DMS 273 (cell line): ENCODE measurements around the gene CNTNAP2.

ENCODE experiments used
- DNase-seq: peaks from one replicate; lab custom pipeline; 2025; ENCODE audit not compliant: unreplicated experiment; lab: John Stamatoyannopoulos, UW

The CNTNAP2 gene

GRCh38 chr7:147519062-147519461 lies 1402.5 kb downstream of the CNTNAP2 start:
- DNase-seq = no peak

- no peak for DNase-seq
Measured at GRCh38 chr7:147523056-147523455, 1406.5 kb downstream of the CNTNAP2 start.

- DNase-seq = no peak
Measured at GRCh38 chr7:147524726-147525250, 1408.2 kb downstream of the CNTNAP2 start.

- DNase-seq = no peak
Measured at GRCh38 chr7:147525325-147525724, 1408.7 kb downstream of the CNTNAP2 start.

DNA sequence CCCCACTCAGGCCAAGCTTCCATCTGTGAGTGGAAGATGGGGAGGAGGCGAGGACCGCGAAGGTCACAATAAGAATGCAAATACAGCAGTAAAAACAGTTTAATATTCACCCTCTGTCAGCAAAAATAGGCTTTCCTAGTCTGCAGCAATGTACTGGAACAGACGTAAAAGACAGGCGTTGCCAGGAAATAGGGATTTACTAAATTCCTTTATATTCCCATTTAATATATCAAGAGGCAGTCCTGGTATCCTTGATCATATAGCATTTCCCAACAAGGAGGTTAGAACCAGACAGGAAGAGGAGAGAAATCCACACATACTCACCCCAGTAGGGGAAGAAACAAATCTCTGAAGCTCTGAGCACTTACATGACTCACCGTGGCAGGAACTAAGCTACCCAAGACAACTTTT lies 1419.1 kb downstream of the CNTNAP2 start:
- DNase-seq = no peak

DNA sequence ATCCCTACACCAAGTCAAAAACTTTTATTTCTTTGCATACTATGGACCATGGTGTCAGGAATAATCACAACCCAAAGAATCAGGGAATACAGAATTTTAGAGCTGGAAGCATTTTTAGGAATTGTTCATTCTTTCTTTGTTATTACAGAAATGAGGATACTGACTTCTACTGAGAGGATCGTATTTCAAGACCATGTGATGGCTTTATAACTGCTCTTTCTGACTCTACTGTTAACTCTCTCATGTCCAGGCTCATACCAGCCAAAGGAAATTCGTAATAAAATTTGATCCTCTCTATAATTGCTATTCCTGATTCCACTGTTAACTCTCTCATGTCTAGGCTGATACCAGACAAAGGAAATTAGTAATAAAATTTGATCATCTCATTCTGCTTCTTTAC lies 1423.1 kb downstream of the CNTNAP2 start:
- DNase-seq = no peak

DNA sequence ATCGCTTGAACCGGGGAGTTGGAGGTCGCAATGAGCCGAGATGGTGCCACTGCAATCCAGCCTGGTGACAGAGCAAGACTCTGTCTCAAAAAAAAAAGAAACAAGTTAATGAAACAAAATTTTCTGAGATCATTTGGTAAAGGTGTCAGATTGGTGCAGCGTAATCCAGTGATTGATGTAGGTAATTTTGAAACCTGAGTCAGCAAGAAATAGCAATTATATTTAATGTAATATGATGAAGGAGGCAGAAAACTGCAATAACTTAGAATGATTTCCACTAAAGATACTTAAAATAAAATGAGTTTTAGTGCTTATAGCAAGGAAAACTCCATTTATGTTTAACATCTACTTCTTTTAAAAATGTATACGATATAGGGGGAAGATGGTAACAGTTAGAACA lies 1424.1 kb downstream of the CNTNAP2 start:
- no peak for DNase-seq

DNA sequence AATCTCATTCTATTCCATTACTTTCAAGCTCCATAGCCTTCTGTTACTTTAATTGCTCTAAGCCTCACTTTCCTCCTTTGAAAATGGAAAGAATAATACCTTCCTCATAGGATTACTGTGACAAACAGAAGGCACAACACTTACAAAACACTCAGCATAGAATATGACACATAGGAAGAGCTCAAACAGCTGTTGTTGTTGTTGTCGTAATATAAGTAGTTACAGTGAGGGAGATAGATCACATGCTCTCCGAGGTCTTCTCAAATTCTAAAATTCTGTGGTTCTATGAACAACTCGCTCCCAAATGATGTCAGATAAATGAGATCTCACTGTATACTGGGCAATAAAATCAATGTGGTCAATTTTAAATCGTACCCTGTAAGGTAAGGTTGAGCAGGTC lies 1424.7 kb downstream of the CNTNAP2 start:
- no peak for DNase-seq

DNA sequence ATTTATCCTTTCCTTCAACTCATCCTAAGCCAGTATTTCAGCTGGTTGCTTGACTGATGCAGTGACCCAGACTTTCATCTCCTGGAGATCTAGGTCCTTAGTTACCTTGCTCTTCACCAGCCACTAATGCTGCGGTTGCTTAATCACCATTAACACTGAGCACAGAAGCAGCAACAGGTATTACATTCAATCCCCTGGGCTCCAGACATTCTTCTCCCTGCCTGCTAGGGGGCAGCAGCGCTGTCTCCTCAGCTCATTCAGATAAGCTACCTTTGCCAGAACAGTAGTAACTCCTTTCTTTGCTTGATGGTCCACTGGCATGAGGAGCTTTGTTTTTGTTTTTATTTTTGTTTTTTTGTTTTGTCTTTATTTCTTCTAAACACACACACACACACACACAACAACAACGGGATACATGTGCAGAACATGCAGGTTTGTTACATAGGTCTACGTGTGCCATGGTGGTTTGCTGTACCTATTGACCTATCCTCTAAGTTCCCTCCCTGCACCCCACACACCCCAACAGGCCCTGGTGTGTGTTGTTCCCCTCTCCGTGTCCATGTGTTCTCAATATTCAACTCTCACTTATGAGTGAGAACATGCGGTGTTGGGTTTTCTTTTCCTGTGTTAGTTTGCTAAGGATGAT lies 1430.8 kb downstream of the CNTNAP2 start:
- DNase-seq = peak; percentile 73

DNA sequence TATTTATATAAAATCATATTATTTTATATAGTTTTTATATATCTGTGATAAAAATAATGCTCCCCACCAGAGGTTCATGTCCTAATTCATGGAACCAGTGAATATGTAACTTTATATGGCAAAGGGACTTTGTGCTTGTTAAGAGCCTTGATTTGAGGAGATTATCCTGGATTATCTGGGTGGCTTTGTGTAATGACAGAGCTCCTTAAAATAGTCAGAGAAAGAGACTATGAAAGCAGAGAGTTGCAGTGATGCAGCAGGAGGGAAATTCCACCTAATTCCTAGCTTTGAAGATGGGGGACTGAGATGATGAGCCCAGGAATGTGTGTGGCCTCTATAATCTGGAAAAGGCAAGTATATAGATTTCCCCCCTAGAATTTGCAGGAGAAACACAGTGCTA lies 1439.7 kb downstream of the CNTNAP2 start:
- no peak for DNase-seq

GRCh38 chr7:147563669-147564068 lies 1447.1 kb downstream of the CNTNAP2 start:
- DNase-seq = no peak

GRCh38 chr7:147564786-147565476 lies 1448.3 kb downstream of the CNTNAP2 start:
- no peak for DNase-seq

DNA sequence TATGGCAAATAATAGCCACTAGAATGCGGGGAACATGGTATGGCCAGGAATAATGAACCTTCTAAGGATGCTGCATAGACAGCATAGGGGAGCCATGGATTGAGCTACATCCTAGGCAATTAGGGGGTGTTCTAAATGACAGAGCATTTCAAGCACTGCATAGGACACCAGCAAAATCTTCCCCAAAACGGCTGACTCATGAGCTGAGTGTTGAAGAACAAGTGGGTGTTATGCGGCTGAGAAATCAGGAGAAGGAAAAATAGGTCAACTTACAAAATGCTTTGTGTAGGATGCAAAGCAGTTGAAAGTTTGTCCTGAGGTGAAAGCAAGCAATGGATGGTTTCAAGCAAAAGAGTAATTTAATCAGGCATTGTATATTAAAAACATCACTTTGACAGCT lies 1450.4 kb downstream of the CNTNAP2 start:
- DNase-seq = no peak

DNA sequence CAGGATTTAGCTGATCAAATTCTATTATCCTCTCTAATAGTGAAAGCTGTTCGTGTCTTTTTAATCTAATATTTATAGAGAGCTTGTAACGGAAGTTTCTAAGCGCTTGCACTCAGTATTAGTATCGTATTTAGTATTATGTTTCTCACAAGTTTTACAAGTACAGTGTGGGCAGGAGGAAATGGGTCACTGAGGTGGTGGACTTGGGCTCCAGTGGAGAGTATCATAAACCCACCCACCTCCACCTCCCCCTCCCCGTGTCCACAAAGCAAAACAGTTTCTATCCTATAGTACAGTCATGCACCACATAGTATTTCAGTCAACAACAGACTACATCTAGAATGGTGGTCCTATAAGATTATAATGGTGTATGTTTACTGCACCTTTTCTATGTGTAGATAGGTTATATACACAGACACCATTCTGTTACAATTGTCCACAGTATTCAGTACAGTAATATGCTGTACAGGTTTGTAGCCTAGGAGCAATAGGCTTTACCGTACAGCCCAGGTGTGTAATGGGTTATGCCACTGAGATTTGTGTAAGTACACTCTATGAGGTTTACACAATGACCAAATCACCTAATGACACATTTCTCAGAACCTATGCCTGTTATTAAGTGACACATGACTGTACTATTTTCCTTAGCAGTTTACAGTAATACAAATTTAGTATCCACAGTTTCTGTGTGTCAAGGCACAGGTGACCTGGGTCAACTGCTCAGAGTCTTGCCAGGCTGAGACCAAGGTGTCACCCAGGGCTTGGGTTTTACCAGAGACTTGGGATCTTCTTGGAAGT lies 1452.7 kb downstream of the CNTNAP2 start:
- no peak for DNase-seq

GRCh38 chr7:147570390-147570789 lies 1453.8 kb downstream of the CNTNAP2 start:
- no peak for DNase-seq

DNA sequence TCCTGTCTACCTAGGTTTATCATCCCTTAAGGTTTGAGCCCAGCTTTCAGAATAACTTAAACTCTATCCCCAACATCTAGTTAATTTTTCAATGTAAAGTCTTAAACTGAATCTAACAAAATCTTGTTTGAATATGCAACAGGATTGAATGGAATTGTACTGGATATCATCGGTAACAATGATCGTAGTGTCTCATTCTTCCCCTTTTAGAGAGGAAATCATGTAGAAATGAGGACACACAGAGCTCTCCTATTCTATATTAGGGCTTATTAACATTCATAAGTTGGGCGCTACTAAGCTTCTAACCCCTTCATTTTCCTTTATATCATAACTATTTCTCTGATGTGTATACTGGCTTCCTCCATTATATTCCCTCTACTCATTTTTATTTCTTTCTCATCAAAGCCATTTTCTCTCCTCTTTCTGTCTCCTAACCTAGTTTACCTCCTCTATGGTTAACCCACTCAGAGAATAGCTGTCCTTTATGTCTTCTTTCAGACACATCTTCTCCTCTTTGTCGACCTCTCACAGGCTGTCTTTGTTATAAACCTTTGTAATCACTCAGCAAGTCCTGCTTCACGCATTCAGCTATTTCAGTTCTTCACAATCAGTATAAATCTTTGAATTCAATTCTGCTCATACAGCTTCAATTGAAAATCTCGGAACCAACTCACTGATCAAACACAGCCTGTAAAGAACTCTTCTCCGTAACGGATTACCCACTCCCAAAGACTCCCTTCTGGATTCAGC lies 1455.0 kb downstream of the CNTNAP2 start:
- no peak for DNase-seq

DNA sequence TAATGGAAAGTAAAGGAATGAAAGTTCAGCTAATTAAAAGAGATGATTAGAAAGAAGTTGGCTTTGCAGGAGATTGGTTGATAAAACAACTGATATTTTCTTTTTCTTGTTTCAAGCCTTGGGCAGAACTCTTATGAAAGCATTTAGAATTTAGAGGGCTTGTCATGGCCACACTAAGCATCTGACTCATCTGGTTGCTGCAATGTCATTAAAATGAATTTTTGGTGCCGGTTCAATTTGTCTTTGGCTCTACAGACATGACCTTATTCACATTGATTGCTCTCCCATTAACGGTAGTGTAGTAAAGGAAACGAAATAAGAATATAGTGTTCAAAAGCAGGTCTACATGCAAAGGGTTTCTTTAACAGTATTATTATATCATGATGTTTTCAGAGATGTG lies 1461.6 kb downstream of the CNTNAP2 start:
- no peak for DNase-seq

DNA sequence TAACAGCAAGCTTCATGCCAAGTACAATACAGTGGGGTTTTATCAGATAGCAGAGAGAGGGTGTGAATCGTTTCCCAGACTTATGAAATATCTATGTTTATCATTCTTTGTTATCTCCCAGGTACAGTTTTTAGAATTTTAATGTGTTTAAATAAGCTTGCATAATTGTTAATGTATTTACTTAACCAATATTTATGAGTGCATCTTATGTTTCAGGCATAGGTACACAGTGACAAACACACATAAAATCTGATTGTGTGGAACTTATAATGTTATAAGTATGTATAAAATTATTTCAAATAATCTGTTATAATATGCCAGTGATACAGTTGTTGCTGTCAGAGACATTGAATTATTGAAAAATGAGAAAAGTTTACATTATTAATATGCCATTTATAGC lies 1462.5 kb downstream of the CNTNAP2 start:
- no peak for DNase-seq

DNA sequence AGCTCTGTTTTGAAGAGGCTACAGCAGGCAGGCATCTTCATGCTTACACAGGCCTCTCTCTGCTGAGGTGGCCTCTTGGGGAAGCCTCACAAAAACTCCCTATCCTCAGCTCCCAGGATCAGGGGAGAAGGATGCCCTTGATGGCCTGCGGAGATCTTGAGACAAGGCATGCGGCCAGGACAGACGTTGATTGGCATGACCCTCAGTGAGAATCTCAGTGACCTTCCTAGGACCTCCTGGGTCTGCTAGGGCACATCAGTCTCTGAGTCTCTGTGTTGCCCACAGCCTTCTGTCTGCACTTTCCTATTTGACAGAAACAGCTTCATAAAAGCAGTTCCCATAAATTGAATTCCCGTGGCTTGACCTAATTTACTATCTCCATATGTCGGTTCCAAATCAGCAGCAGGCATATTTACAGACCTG lies 1468.2 kb downstream of the CNTNAP2 start:
- no peak for DNase-seq

- no peak for DNase-seq
Measured at GRCh38 chr7:147586110-147586509, 1469.5 kb downstream of the CNTNAP2 start.

GRCh38 chr7:147586526-147586925 lies 1469.9 kb downstream of the CNTNAP2 start:
- no peak for DNase-seq
